SK-N-SH treated with all-trans-retinoic acid at 6 μM for 48 hours (cell line): ENCODE measurements around the gene HTD2.

Source experiments
- ATAC-seq: fragments of 200-7000 bp; cut with Tn5 transposase; 3 replicates; pipeline ENCODE4 v1.9.1; 2020; ENCODE audit warnings: mild to moderate bottlenecking, moderate library complexity
- ARNTL ChIP-seq: fragments of 450-650 bp; formaldehyde crosslinking; IDR thresholded peaks from 2 replicates; pipeline ENCODE4 v1.5.0; 2020; ENCODE audit warnings: low read depth, mild to moderate bottlenecking, moderate library complexity, borderline replicate concordance
- BACH2 ChIP-seq: fragments of 250-450 bp; sonication (Bioruptor Pico); IDR thresholded peaks from 2 replicates; pipeline ENCODE4 v1.9.0; 2021; ENCODE audit warnings: mild to moderate bottlenecking, borderline replicate concordance
- CSDC2 ChIP-seq: fragments of 250-450 bp; sonication (Bioruptor Pico); IDR thresholded peaks from 2 replicates; pipeline ENCODE4 v1.5.0; 2020; ENCODE audit warnings: mild to moderate bottlenecking, moderate library complexity
- ESRRG ChIP-seq: fragments of 250-450 bp; sonication (Bioruptor Pico); IDR thresholded peaks from 2 replicates; pipeline ENCODE4 v1.6.1; 2021; ENCODE audit warnings: mild to moderate bottlenecking
- GLIS3 ChIP-seq: fragments of 250-450 bp; sonication (Bioruptor Pico); IDR thresholded peaks from 2 replicates; pipeline ENCODE4 v1.5.0; 2020; ENCODE audit warnings: mild to moderate bottlenecking, moderate library complexity
- ISL1 ChIP-seq: fragments of 250-450 bp; sonication (Bioruptor Pico); IDR thresholded peaks from 2 replicates; pipeline ENCODE4 v2.1.2; 2022; ENCODE audit warnings: mild to moderate bottlenecking, moderate library complexity
- OSR1 ChIP-seq: fragments of 250-450 bp; sonication (Bioruptor Pico); IDR thresholded peaks from 2 replicates; pipeline ENCODE4 v1.8.0; 2022; ENCODE audit warnings: moderate library complexity, mild to moderate bottlenecking, inconsistent platforms
- PPARA ChIP-seq: fragments of 250-450 bp; sonication (Bioruptor Pico); IDR thresholded peaks from 2 replicates; pipeline ENCODE4 v1.5.0; 2020; ENCODE audit warnings: mild to moderate bottlenecking, borderline replicate concordance
- RARB ChIP-seq: fragments of 250-450 bp; sonication (Bioruptor Pico); IDR thresholded peaks from 2 replicates; pipeline ENCODE4 v1.8.0; 2021; ENCODE audit warnings: mild to moderate bottlenecking, moderate library complexity
- SNAI2 ChIP-seq: fragments of 250-450 bp; sonication (Bioruptor Pico); IDR thresholded peaks from 2 replicates; pipeline ENCODE4 v1.5.0; 2020; ENCODE audit warnings: mild to moderate bottlenecking, moderate library complexity
- TOX ChIP-seq: fragments of 250-450 bp; sonication (Bioruptor Pico); IDR thresholded peaks from 2 replicates; pipeline ENCODE4 v1.8.0; 2021; ENCODE audit warnings: mild to moderate bottlenecking, moderate library complexity, borderline replicate concordance
- ZC3H10 ChIP-seq: fragments of 250-450 bp; sonication (Bioruptor Pico); IDR thresholded peaks from 2 replicates; pipeline ENCODE4 v1.5.1; 2021; ENCODE audit warnings: mild to moderate bottlenecking, moderate library complexity
- ZFP3 ChIP-seq: fragments of 250-450 bp; sonication (Bioruptor Pico); IDR thresholded peaks from 2 replicates; pipeline ENCODE4 v1.5.0; 2020; ENCODE audit warnings: mild to moderate bottlenecking, moderate library complexity
- ZFP30 ChIP-seq: fragments of 450-650 bp; formaldehyde crosslinking; IDR thresholded peaks from 2 replicates; pipeline ENCODE4 v1.5.0; 2022; ENCODE audit warnings: mild to moderate bottlenecking, moderate library complexity
- ZNF565 ChIP-seq: fragments of 450-650 bp; formaldehyde crosslinking; conservative IDR thresholded peaks from 2 replicates; pipeline ENCODE4 v1.5.0; 2020; ENCODE audit warnings: low read depth, mild to moderate bottlenecking, moderate library complexity
- ZNF70 ChIP-seq: fragments of 450-650 bp; formaldehyde crosslinking; IDR thresholded peaks from 2 replicates; pipeline ENCODE4 v1.5.0; 2020; ENCODE audit warnings: mild to moderate bottlenecking, moderate library complexity
- TF ChIP-seq, protein P1 (sequence below): fragments of 250-450 bp; sonication (Bioruptor Pico); IDR thresholded peaks from 2 replicates; pipeline ENCODE4 v1.8.0; 2020; ENCODE audit warnings: mild to moderate bottlenecking, moderate library complexity, borderline replicate concordance
- TF ChIP-seq, protein P2 (sequence below): fragments of 250-450 bp; sonication (Bioruptor Pico); IDR thresholded peaks from 2 replicates; pipeline ENCODE4 v1.8.0; 2021; ENCODE audit warnings: low read depth, mild to moderate bottlenecking, moderate library complexity, borderline replicate concordance
- TF ChIP-seq, protein P3 (sequence below): fragments of 250-450 bp; sonication (Bioruptor Pico); IDR thresholded peaks from 2 replicates; pipeline ENCODE4 v1.5.0; 2020; ENCODE audit warnings: mild to moderate bottlenecking, moderate library complexity
- TF ChIP-seq, protein P4 (sequence below): fragments of 250-450 bp; sonication (Bioruptor Pico); IDR thresholded peaks from 2 replicates; pipeline ENCODE4 v1.5.1; 2021; ENCODE audit warnings: mild to moderate bottlenecking, moderate library complexity
- TF ChIP-seq, protein P5 (sequence below): fragments of 250-450 bp; sonication (Bioruptor Pico); IDR thresholded peaks from 2 replicates; pipeline ENCODE4 v1.5.1; 2020; ENCODE audit warnings: low read depth, mild to moderate bottlenecking, moderate library complexity

Gene HTD2

DNA sequence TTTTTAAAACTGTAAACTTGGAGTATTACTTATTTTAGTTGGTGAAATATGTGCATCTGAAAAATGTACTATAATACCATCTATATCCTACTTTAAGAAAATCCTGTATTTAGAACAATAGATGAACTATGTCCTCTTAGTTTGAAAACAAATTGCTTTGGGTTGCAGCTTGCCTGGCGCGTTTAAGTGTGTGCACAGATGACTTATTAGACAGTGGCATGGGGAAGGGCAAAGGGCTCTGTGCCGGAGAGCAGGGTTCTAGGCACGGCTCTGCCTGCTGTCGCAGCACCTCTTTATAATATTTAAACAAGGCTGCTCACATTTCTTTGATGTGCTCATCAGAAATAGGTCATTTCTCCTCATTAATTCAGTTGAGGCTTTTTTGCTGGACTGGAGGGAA lies 36.4 kb downstream of the HTD2 start (continued):
- TF ChIP-seq ZFP3 (CRISPR knock-in tag) = no peak

DNA sequence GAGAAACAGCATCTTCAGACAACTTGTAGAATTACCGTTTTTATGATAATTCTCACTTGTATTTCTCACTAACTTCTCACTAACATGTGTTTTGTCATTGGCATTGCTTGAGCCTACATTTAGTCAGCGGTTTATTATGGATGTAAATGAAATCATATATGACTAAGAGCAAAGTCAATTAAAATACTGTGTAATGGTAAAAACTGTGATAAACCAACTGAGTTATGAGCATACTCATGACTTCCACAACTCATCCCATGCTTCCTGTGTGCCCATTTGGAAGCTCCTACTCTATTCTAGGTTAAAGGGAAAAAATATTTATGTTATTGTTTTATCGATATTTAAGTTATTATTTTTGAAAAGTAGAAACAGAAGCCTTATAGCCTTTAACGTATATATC lies 39.1 kb downstream of the HTD2 start:
- no peak for ATAC-seq

DNA sequence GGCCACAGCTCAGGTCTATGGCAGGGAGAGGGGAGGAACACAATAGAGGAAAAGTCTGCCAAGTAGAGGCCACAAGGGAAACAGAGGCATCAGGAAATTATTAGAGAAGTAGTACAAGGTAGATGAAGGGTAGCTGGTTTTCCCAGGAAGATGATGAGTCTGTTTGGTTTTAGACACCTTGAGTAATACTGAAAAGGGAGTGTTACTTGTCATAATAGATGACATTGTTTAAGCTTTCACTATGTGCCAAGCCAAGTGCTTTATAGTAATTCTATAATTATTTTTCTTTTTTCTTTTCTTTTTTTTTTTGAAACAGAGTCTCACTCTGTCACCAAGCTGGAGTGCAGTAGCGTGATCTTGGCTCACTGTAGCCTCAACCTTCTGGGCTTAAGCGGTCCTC lies 40.0 kb downstream of the HTD2 start:
- ATAC-seq = no peak
- TF ChIP-seq ISL1 (no peak), BACH2 (CRISPR knock-in tag) (no peak), ZFP30 (CRISPR knock-in tag) (no peak), RARB (CRISPR knock-in tag) (no peak), GLIS3 (CRISPR knock-in tag) (no peak), OSR1 (CRISPR knock-in tag) (no peak), ZFP3 (CRISPR knock-in tag) (no peak), TOX (no peak), CSDC2 (CRISPR knock-in tag) (no peak), ZNF565 (CRISPR knock-in tag) (no peak), ARNTL (CRISPR knock-in tag) (no peak), SNAI2 (no peak), ZNF70 (CRISPR knock-in tag) (no peak)
- TF ChIP-seq, protein P1, sequence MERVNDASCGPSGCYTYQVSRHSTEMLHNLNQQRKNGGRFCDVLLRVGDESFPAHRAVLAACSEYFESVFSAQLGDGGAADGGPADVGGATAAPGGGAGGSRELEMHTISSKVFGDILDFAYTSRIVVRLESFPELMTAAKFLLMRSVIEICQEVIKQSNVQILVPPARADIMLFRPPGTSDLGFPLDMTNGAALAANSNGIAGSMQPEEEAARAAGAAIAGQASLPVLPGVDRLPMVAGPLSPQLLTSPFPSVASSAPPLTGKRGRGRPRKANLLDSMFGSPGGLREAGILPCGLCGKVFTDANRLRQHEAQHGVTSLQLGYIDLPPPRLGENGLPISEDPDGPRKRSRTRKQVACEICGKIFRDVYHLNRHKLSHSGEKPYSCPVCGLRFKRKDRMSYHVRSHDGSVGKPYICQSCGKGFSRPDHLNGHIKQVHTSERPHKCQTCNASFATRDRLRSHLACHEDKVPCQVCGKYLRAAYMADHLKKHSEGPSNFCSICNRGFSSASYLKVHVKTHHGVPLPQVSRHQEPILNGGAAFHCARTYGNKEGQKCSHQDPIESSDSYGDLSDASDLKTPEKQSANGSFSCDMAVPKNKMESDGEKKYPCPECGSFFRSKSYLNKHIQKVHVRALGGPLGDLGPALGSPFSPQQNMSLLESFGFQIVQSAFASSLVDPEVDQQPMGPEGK (CRISPR knock-in tag) = no peak
- TF ChIP-seq, protein P2, sequence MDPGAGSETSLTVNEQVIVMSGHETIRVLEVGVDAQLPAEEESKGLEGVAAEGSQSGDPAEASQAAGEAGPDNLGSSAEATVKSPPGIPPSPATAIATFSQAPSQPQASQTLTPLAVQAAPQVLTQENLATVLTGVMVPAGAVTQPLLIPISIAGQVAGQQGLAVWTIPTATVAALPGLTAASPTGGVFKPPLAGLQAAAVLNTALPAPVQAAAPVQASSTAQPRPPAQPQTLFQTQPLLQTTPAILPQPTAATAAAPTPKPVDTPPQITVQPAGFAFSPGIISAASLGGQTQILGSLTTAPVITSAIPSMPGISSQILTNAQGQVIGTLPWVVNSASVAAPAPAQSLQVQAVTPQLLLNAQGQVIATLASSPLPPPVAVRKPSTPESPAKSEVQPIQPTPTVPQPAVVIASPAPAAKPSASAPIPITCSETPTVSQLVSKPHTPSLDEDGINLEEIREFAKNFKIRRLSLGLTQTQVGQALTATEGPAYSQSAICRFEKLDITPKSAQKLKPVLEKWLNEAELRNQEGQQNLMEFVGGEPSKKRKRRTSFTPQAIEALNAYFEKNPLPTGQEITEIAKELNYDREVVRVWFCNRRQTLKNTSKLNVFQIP = no peak
- TF ChIP-seq, protein P3, sequence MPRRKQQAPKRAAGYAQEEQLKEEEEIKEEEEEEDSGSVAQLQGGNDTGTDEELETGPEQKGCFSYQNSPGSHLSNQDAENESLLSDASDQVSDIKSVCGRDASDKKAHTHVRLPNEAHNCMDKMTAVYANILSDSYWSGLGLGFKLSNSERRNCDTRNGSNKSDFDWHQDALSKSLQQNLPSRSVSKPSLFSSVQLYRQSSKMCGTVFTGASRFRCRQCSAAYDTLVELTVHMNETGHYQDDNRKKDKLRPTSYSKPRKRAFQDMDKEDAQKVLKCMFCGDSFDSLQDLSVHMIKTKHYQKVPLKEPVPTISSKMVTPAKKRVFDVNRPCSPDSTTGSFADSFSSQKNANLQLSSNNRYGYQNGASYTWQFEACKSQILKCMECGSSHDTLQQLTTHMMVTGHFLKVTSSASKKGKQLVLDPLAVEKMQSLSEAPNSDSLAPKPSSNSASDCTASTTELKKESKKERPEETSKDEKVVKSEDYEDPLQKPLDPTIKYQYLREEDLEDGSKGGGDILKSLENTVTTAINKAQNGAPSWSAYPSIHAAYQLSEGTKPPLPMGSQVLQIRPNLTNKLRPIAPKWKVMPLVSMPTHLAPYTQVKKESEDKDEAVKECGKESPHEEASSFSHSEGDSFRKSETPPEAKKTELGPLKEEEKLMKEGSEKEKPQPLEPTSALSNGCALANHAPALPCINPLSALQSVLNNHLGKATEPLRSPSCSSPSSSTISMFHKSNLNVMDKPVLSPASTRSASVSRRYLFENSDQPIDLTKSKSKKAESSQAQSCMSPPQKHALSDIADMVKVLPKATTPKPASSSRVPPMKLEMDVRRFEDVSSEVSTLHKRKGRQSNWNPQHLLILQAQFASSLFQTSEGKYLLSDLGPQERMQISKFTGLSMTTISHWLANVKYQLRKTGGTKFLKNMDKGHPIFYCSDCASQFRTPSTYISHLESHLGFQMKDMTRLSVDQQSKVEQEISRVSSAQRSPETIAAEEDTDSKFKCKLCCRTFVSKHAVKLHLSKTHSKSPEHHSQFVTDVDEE (CRISPR knock-in tag) = no peak
- TF ChIP-seq, protein P4, sequence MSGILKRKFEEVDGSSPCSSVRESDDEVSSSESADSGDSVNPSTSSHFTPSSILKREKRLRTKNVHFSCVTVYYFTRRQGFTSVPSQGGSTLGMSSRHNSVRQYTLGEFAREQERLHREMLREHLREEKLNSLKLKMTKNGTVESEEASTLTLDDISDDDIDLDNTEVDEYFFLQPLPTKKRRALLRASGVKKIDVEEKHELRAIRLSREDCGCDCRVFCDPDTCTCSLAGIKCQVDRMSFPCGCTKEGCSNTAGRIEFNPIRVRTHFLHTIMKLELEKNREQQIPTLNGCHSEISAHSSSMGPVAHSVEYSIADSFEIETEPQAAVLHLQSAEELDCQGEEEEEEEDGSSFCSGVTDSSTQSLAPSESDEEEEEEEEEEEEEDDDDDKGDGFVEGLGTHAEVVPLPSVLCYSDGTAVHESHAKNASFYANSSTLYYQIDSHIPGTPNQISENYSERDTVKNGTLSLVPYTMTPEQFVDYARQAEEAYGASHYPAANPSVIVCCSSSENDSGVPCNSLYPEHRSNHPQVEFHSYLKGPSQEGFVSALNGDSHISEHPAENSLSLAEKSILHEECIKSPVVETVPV (CRISPR knock-in tag) = no peak
- TF ChIP-seq, protein P5, sequence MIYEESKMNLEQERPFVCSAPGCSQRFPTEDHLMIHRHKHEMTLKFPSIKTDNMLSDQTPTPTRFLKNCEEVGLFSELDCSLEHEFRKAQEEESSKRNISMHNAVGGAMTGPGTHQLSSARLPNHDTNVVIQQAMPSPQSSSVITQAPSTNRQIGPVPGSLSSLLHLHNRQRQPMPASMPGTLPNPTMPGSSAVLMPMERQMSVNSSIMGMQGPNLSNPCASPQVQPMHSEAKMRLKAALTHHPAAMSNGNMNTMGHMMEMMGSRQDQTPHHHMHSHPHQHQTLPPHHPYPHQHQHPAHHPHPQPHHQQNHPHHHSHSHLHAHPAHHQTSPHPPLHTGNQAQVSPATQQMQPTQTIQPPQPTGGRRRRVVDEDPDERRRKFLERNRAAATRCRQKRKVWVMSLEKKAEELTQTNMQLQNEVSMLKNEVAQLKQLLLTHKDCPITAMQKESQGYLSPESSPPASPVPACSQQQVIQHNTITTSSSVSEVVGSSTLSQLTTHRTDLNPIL (CRISPR knock-in tag) = no peak
- TF ChIP-seq, all 23 proteins: peak for 0

More for the DNA sequence above, 39.1 kb downstream of the HTD2 start:
- no peak for TF ChIP-seq RARB (CRISPR knock-in tag)
- TF ChIP-seq CSDC2 (CRISPR knock-in tag) = no peak
- TF ChIP-seq, protein P2 = no peak
- no peak for TF ChIP-seq ZC3H10 (CRISPR knock-in tag)
- TF ChIP-seq, protein P1 (CRISPR knock-in tag) = no peak
- no peak for TF ChIP-seq ESRRG (CRISPR knock-in tag)
- TF ChIP-seq ZNF70 (CRISPR knock-in tag) = no peak
- no peak for TF ChIP-seq PPARA (CRISPR knock-in tag)
